Frontal cortex (tissue), 4 donors: ENCODE measurements around the gene ITPR1. TPM values are rescaled to one million over a fixed set of nuclear protein-coding genes. Genes with fewer than 3 reads are reported as not detected.

Source experiments
- DNase-seq, 2 donors: peaks; one replicate each; pipeline ENCODE4 v3.0.0; 2012; ENCODE audit warnings: low spot score in 2 of 2
- FAIRE-seq: peaks from 2 replicates; lab custom pipeline; 2012; peaks lifted over from hg19 to GRCh38; lab: Jason Lieb, UNC
- total RNA-seq: library from RNA; depleted of rRNA; stranded (reverse); fragments of >200 nt; gene quantifications from one replicate; pipeline ENCODE4 v1.2.3, GENCODE V29; 2014
- donor health status: control.
- donor health status: control.
- donor health status: control.

Gene ITPR1
- total RNA-seq, 1 donor from 2014 or later, result 70.9 TPM

DNA sequence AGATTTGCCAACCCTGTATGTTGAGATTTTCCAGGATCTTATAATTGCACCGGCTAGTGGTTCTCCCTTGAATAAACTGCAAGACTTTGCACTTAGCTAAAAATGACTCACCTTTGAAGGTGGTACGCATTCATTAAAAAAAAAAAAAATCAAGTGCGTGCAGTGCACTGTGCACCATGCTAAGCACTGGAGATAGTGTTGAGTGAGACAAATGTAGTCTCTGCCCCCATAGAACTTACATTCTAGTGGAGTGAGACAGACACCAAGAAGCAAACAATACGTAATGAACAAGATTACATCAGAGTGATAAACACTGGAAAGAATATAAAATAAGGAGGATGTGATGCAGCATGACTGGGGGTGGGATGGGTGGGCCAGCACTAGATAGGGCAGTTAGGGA is 69.4 kb downstream of the ITPR1 start:
- FAIRE-seq (no peak), DNase-seq (no peak)

DNA sequence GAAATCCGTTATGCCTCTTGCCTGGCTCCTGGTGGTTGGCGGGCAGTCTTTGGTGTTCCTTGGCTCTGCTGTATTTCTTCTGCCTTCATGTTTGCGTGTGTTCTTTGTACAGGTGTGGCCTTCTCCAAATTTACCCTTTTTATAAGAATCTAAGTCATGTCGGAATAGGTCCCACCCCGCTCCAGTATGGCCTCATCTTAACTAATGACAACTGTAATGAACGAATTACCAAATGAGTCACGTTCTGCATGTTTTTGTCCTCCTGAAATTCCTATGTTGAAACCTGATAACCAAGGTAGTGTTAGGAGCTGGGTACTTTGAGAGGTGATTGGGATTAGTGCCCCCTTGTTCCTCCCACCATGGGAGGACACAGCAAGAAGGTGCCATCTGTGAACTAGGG is 71.1 kb downstream of the ITPR1 start:
- no peak for DNase-seq
- no peak for FAIRE-seq

- FAIRE-seq, result no peak
Observed at GRCh38 chr3:4564928-4565586, 71.9 kb downstream of the ITPR1 start.

DNA sequence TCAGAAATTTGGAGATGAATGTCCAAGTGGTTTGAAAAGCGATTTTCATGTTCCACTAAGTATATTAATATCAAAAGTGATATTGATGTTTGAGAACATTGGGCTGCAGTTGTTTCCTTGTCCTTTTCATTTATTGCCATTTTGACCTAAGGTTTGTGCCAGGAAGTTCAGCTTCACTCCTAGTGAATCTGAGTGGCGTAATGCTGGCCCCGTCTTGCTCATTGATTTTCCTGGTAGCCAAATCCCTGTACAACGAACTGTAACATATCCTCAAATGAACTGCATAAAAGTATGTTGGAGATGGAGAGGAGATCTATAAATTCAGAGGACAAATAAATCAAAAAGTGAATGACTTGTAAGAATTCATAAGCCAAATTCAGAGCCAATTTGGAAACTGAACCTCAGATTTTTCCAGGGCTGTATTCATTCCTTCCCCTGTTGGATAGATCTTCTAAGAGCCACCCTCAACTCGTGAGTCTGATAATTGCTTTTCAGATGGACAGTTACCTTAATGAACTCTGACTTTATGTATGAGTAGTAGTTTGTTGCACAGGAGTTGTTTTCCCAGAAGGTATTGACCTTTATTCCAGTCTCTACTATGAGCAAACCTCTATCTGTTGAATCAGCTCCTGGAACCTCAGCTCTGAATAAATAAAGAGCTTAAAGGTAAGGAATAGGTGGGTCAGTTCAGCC is 72.8 kb downstream of the ITPR1 start:
- FAIRE-seq (no peak), DNase-seq (no peak)

More at GRCh38 chr3:4564928-4565586, 71.9 kb downstream of the ITPR1 start:
- no peak for DNase-seq

DNA sequence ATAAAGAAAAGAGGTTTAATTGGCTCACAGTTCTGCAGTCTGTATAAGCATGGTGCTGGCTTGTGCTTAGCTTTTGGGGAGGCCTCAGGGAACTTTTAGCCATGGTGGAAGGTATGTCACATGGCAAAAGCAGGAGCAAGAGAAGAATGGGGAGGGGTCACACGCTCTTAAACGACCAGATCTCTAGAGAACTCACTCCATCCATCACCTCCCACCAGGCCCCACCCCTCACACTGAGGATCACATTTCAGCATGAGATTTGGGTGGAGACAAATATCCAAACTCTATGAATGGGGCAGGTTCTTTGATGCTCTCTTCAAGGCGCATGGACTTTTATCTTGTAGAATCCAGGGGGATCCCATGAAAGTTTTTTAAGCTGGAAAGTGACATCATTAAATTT is 75.7 kb downstream of the ITPR1 start:
- no peak for FAIRE-seq
- DNase-seq, result no peak

DNA sequence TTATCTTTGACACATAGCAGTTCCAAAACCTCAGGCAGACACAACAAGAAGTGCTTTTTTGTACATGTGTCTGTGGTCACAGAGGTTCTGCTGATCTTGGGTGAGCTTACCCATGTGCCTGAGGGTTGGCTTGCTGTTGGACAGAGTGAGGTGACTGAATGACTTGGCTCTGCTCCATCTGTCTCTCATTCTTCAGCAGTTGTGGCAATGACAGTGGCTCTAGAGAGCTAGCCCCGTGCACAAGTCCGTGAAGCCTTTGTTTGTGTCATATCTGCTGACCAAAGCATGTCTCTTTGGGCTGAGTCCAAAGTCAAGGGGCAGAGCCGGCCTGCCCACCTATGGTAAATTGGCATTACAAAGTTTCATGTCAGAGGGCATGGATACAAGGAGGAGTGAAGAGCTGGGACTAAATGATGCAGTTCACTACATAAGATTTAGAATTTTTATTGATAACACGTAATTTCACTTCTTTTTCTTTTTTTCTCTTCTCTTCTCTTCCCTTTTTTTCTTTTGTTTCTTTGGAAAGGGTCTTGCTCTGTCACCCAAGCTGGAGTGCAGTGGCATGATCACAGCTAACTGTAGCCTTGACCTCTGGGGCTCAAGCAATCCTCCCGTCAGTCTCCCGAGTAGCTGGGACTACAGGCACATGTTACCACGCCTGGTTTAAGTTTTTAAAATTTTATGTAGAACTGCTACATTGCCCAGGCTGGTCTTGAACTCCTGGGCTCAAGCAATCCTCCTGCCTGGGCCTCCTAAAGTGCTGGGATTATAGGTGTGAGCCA is 77.9 kb downstream of the ITPR1 start:
- FAIRE-seq (no peak), DNase-seq (no peak)

DNA sequence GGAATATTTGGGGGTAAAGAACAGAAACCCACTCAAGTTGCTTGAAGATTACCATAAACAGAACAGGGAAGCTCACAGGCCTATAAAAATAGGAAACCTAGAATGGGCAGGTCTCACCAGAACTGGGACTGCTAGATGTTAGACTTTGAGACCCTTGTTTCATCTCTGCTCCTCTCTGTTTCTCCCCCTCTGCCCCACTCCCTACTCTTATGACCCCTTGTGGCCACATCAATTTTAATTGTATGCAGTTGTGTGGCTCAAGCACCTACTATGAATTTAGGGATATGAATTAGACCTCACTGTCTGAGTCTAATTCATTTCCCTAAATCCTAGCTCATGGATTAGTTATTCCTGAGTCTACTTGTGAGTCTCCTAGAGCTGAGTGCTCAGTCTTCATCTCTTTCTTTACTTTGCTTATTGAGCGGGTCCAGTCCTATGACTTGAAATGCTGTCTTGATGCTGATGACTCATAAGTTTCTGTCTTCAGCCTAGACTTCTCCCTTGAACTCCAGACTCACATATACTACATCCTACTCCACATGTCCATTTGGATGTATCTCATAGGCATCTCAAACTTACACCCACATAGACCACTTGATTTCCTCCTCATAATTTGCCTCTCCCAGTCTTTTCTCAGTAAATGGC is 78.7 kb downstream of the ITPR1 start:
- no peak for DNase-seq
- FAIRE-seq, result no peak

- DNase-seq (no peak), FAIRE-seq (no peak)
Observed at GRCh38 chr3:4573153-4573552, 80.0 kb downstream of the ITPR1 start.

DNA sequence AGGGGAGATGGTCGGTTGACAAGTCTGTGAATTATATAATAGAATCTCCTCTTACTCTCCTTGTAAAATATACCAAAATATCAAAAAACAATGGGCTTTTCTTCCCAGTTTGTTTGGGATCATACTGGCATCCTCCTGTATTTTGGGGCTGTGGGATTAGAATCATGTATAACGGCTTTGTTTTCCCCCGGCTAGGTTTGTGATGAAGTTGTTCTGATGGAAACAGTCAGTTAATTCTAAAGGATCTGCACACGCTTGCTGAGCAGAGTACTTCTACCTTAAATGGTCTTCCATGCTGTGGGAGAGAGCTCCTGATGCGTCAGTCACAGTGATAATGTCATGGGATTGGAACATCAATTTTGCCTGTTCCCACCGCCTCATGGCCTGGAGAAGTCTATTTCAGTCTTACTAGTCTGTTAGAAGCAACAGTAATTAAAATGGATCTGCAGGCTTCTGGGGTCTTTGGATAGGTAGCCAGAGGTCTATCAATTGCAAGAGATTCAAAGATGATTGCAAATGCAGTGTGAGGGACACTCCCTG is 81.3 kb downstream of the ITPR1 start:
- no peak for DNase-seq
- FAIRE-seq, result no peak

- FAIRE-seq, result no peak
Observed at GRCh38 chr3:4575381-4575780, 82.2 kb downstream of the ITPR1 start.

DNA sequence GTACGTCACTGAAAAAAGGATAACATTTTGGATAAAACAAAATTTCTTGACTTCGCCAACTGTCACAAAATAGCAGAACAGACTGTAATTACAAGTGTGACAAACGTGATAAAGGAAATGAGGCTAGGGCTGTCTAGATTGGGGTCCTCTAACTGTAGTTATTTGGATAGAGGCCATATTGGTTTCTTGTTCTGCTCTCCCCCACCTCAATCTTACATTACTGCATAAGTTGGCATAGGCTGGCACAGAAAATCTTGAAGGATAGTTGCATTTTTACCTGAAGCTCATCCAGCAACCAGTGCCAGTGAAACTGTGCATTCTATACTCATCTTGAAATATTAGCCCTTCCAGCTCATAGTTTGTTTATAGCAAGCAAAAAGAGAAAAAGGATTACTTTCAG is 84.6 kb downstream of the ITPR1 start:
- FAIRE-seq (no peak), DNase-seq (no peak)

More at GRCh38 chr3:4575381-4575780, 82.2 kb downstream of the ITPR1 start:
- DNase-seq, result no peak

GRCh38 chr3:4580346-4581123 is 87.4 kb downstream of the ITPR1 start:
- no peak for FAIRE-seq
- DNase-seq, result no peak

DNA sequence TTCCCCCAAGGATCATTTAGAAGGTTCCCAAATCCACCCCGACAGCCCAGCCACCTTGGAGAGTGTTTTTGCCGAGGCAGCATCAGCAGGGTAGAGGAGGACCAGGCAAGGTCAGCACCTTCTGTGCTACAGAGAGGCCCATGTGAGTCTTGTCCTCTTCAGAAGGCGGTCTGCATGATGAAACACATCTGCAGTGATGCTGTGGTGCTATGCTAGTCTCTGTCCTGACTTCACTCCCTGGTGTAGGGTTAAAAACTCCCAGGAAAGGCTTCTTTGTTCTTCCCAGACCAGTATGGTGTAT is 87.9 kb downstream of the ITPR1 start:
- DNase-seq, result no peak
- FAIRE-seq, result no peak

GRCh38 chr3:4581498-4581897 is 88.3 kb downstream of the ITPR1 start:
- DNase-seq, result no peak
- FAIRE-seq, result no peak

DNA sequence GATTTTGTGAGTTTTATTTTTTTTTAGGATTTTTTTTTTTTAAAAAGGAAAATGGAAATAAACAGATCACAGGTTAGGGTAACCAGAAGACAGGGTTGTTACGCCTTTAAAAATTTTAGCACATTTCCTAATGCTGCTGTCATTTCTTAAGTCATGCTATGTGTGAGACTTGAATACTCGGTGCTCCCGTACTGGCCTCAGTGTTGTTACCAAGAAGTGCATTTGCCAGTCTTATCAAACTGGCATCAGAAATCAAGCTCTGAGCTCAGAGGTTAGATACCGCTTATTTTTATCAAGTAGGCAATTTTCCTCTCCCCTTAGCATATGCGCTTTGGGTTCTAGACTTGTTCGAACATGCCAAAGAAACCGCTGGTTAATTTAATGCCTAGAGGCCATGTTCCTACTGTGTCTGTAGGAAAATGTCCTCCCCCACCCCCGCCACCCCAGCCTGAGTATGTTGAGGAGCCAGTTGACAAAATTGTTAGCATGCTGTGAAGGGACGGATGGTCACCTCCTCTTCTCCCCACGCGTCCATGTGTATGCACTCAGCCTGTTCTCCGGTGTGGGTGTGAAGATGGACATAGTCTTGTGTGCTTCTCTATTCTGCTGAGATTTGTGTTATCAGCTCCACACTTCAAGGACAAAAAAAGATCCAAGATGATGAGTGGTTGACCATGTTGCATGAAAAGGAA is 88.9 kb downstream of the ITPR1 start:
- FAIRE-seq (no peak), DNase-seq (no peak)

- DNase-seq (no peak), FAIRE-seq (no peak)
Observed at GRCh38 chr3:4582624-4583023, 89.5 kb downstream of the ITPR1 start.

- FAIRE-seq (no peak), DNase-seq (no peak)
Observed at GRCh38 chr3:4583416-4583815, 90.3 kb downstream of the ITPR1 start.

DNA sequence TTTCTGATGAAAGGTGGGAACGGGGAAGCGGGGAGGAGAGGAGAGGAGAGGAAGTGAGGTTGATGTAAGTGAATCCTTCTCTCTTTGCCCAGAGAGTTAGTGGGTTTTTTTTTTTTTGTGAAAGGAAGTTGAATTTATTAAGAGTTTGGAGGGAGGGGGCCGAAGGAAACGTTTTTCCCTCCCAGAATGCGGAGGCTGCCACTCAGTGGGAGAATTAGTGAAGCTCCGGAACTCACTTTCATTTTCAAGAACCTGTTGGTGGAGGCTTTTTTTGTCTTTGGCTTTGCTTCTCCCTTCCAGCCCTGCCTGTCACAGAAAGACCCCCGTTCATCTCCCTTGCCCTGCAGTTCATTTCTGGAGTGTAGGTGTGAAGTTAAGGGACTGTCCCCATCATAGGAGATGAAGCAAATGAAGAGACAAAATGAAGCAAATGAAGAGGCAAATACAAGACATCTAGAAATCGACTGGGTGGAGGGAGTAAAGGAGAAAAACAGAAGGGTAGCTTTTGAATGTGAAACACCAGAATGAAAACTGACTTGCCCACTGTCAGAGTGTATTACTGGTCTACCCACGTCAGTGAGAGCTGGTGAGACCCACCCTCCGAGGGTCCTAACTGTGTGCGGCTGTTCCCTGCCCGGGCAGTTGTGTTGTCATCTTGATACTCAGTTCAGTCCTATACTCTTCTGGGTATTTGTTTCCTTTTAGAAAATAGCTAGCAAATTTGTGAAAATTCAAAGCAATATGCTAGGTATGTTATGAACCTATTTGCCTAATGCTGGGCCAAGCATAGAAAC is 91.5 kb downstream of the ITPR1 start:
- DNase-seq (no peak), FAIRE-seq (no peak)
